GOT3 (cell line): ENCODE measurements around the gene BABAM1.

Experiments used
- DNase-seq: peaks from one replicate; lab custom pipeline; 2025; ENCODE audit warnings: mixed read lengths; lab: John Stamatoyannopoulos, UW

The BABAM1 gene

GRCh38 chr19:17243211-17243829 is 23.9 kb upstream of the BABAM1 start:
- DNase-seq, result no peak

DNA sequence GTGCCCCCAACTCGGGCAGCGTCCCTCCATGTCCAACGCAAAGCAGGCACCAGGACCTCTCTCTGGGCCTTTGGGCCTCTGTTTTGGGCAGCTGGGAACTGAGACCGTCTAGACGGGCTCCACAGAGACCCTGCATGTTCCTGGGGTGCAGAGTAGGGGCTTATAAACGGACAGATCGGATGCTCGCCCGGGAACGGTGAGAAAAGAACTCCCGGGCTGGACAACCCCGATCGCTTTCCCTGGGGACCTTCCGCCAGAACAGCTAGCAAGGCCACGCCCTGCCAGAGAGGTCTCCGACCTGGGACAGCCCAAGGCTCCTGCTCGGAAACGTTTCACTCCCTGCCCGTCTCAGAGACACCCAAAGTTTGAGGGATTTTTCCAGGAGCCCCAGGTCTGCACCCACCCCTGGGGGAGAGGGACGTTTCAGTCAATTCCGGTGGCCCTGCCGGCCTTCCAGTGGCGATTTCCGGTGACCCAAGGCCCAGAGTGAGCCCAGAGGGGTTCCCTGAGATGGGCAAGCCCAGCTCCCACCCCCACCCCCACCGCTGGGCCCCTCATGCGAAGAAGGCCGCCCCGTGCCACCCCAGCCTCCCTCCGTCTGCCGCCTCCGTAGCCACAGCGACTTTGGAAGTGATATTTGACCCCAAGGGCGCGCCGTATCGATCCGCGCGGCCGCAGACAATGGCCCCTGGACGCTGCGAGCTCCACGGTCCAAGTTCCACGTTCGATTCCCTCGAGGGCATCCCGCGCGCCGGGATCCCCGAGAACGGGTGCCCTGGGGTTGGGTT is 23.2 kb upstream of the BABAM1 start:
- DNase-seq, result no peak

DNA sequence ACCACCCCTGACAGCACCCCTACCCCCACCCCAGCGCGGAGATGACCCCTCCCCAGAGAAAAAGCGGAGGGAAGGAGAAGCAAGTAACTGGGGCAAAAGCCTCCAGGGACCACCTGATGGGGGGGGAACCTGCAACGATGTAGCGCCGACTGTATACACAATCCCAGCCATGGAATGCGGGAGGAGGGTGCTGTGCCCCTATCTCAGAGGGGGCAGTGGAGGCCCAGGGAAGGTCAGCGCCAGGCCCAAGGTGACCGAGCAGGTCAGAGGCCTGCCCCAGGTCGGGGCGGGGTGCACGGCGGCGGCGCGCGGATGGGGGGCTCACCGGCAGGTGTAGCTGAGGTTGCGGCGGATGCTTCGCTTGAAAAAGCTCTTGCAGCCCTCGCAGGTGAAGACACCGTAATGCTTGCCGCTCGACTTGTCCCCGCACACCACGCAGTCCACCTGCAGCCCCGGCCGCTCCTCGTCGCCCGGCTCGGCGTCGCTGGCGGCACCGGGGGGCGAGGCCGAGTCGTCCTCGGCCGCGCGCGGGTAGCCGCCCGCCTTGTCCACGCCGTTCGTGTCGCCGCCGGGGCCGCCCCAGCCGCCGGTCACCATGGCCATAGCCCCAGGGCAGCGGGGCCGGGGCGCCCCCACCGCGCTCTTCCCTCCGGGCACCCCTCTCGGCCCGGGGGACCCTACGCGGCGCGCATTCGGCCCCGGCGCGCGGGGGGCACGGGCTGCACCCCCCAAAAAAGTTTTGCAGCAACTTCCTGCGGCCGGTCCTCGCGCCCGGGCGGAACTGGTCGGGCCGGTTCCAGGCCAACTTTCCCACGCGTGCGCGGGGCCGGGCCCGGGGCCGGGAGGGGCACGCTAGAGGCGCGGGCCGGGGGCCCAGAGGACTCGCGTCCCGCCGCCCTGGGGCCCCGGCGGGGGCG is 22.4 kb upstream of the BABAM1 start:
- no peak for DNase-seq

- DNase-seq, result no peak
These were observed 21.7 kb upstream of the BABAM1 start, which contains the start of gene NR2F6 for GRCh38 chr19:17245535-17245984. TSS of gene NR2F6 (minus strand) at chr19:17245919. CDS start at chr19:17245220, 699 bp downstream.

DNA sequence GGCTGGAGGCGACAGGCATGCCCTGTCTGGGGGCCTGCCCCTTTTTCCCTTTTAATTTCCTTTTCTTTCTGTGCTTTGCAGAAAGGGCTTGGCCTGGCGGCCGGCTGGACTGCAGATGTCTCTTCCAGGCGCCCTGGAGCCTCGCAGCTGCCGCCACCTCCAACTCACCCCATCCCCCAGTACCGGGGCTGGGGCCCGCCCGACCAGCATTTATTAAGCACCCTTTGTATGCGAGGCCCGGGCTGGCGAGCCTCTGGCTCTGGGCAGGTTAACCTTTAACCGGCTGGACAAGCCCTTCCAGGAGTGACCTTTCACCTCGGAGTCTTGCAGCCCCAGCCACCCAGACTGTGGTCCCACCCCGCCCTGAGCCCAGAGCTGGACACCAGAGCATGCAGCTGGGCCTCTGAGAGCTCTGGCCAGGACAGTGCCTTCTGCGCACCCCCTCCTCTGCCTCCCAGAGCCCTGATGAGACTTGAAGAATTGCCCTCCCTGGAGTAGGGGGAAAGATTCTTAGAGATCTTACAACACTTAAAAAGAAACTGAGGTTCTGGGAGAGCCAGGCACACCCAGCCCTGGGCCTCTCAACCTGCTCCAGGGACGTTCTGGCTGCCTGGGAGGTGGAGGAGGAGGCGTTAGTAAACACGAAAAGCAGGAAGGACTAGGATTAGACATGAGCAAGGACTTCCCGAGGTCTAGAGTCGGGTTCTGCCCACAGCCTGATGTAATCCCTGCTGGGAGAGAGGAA is 20.4 kb upstream of the BABAM1 start:
- no peak for DNase-seq

- DNase-seq, result no peak
These were observed 19.0 kb upstream of the BABAM1 start for GRCh38 chr19:17248011-17248776.

DNA sequence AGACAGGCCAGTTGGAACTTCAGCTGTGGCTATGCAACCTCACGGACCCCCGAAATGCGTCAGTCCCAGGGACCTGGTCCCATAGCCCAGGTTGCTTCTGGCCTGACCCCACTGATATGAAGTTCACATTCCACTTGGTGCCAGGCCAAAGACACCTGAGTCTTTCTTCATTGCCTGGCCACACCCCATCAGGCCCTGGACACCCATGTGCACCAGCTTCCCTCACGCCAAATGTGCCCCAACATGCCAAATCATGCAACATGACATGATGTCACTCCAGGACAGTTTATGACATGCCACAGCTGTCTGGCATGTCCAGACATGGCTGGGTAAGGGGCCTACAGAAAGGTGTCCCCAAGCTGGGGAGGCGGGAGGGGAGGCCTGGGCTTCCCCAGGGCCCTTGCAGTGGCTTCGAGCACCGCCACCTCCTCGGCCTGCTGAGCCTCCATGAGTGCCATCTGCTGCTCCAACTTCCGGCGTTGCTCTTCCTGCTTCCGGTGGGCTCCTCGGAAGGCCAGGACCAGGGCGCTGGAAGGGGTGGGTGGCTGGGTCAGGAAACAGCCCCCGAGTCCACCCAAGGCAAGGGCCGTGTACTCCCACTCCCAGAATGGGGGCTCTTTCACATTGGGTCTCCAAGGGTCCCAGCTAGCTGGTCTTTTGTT is 17.2 kb upstream of the BABAM1 start:
- no peak for DNase-seq

DNA sequence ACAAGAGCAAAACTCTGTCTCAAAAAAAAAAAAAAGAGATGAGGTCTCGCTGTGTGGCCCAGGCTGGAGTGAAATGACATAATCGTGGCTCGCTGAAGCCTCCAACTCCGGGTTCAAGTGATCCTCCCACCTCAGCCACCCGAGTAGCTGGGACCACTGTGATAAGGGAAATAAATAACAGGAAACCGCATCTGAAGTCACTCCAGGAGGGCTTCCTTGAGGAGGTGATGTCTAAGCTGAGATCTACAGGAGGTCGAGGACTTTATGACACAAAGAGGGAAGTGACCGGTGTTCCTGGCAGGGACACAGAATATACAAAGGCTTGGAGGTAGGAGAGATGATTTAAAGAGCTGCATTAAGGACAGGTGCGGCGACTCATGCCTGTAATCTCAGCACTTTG is 12.6 kb upstream of the BABAM1 start:
- no peak for DNase-seq

GRCh38 chr19:17255150-17255621 is 12.1 kb upstream of the BABAM1 start:
- no peak for DNase-seq

GRCh38 chr19:17256130-17256529 is 11.1 kb upstream of the BABAM1 start:
- DNase-seq, result no peak

DNA sequence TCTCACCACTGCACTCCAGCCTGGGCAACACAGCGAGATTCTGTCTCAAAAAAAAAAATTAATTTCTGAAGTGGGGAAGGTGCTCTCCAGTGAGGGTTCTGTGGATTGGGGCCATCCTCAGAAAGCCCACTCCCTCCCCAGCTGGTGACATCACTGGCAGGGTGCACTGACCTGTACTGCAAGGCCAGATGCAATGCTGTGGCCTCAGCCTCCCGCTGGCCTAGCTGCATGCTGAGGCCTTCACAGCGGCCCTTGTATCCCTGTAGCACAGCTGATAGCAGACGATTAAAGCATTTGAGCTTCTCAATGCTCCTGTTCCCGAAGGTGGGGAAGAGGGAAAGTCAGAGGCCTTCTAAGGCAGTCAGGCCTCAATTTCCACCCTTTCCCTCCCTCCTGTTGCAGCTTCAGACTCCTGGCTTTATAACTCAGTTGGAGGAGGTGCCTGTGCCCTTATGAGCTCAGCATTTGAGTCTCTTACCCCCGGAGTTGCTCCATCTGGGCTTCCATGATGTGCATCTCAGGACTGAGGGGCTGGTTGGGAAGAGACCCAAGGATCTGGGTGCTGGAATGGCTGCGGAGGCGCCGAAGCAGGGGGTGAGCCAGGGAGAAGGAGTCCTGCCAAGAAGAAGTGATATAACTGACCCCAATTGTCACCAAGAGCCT is 8.0 kb upstream of the BABAM1 start:
- DNase-seq, result no peak

DNA sequence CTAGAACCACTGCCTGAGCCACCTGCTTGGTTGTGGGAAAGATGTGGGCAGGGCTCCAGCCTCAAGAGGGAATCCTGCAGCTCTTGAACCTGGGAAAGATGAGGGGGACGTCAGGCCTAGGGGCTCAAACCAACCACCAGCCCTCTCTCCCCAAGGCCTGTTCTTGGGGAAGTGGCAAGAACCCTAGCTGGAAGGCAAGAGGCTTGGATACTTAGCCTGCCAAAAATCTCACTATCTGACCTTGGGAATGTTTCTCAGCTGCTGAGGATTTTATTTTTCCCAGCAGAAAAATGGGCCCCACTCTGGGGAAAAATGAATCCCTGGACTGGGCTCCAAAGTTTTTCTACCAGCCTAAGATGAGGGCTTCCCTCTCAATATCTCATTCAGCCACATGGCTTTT is 7.3 kb upstream of the BABAM1 start:
- DNase-seq, result no peak

GRCh38 chr19:17260842-17261325 is 6.4 kb upstream of the BABAM1 start:
- peak; percentile 23 for DNase-seq

GRCh38 chr19:17262557-17262956 is 4.7 kb upstream of the BABAM1 start:
- DNase-seq, result no peak

DNA sequence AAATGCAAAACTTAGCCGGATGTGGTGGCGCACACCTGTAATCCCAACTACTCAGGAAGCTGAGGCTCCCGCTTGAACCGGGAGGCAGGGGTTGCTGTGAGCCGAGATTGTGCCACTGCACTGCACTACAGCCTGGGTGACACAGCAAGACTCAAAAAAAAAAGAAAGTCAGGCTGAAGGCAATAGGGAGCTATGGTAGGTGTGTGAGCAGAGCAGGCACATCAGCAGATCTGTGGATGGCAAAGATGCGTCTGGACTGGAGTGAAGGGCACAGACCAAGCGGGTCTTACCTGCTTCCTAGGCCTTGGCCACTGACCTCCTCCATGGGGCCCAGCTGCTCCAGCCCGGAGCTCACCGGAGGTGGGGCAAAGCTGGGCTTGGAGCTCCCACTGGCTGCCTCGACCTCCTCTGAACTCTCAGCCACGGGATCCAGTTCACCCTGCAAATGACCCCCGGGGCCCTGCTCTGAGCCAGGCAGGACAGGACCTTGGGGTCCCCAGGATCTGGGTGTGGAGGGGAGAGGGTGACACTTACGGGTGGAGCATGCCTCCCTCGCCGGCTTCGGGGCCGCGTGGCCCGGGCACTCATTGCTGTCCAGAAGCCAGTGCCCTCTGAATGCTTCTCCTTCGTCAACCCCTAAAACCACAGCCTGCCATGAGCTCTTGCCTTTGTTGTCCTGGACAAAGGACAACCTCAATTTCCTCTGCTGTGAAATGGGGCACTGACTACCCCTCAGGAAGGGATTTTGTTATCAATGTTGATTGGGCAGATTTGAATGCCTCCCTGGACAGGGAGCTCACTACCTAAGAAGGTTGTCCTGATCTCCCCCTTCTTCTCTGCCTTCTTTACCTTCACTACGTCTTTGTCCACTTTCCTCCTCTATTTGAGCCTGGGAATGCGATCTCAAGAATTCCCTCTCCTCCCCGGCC is 3.3 kb upstream of the BABAM1 start:
- no peak for DNase-seq

DNA sequence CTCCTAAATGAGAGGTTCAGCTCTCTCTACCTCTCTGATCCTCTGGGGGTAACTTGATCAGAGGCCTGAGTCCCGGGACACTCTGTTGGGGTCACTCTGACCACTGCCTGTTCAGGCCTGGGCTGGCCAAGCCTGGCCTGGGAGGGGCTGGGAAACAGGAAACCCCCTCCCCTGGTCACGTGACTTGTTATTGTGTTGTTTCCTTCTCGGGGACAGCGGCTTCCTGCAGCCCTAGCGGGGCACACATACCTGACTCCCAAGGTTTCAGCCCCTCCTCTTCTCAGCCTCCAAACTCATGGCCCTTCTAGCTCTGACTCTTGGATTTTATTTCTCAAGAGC is 2.6 kb upstream of the BABAM1 start, which contains the start of gene USHBP1:
USHBP1 (minus strand) TSS at position 105 of the 339 bp plus-strand sequence. CDS start 446 bp downstream, outside the sequence.
- no peak for DNase-seq

- DNase-seq, result no peak
These were observed 1.2 kb upstream of the BABAM1 start for GRCh38 chr19:17266026-17266425.

- DNase-seq, result no peak
These were observed 661 bp upstream of the BABAM1 start for GRCh38 chr19:17266589-17266974.
